Osteocyte (in vitro differentiated cells): Measurements from ENCODE around the gene SLC7A1. TPM values are rescaled to one million over a fixed set of nuclear protein-coding genes. Genes with fewer than 3 reads are reported as not detected.
A peak's percentile ranks its signal among the peaks of the same experiment; 100 is the strongest.

ENCODE experiments used
- DNase-seq: peaks from one replicate; pipeline ENCODE4 v3.0.0; 2021; ENCODE audit warnings: mixed read lengths; ENCODE audit not compliant: unreplicated experiment; ENCODE audit errors: extremely low spot score
- H3K27ac Mint-ChIP-seq: one replicate; pipeline ENCODE4 v1.8.0; 2021; ENCODE audit warnings: mild to moderate bottlenecking, mixed read lengths; ENCODE audit not compliant: unreplicated experiment
- H3K27me3 Mint-ChIP-seq: one replicate; pipeline ENCODE4 v1.8.0; 2021; ENCODE audit warnings: mixed read lengths; ENCODE audit not compliant: unreplicated experiment
- H3K36me3 Mint-ChIP-seq: one replicate; pipeline ENCODE4 v1.8.0; 2021; ENCODE audit warnings: mixed read lengths; ENCODE audit not compliant: unreplicated experiment
- H3K4me1 Mint-ChIP-seq: one replicate; pipeline ENCODE4 v1.8.0; 2021; ENCODE audit warnings: mixed read lengths; ENCODE audit not compliant: unreplicated experiment
- H3K4me3 Mint-ChIP-seq: one replicate; pipeline ENCODE4 v1.8.0; 2021; ENCODE audit warnings: mild to moderate bottlenecking, moderate library complexity, mixed read lengths; ENCODE audit not compliant: unreplicated experiment
- H3K9me3 Mint-ChIP-seq: one replicate; pipeline ENCODE4 v1.8.0; 2021; ENCODE audit warnings: mixed read lengths; ENCODE audit not compliant: unreplicated experiment
- total RNA-seq: library from RNA; stranded (reverse); gene quantifications from 2 replicates; pipeline ENCODE4 v1.2.1, GENCODE V29; 2021
- TF ChIP-seq, protein P1 (sequence below): fragments of 200-600 bp; sonication (generic); IDR thresholded peaks from 2 replicates; pipeline ENCODE4 v1.5.0; 2021; ENCODE audit warnings: antibody characterized with exemption, mild to moderate bottlenecking, moderate library complexity

Gene SLC7A1
- total RNA-seq, 1 donor from 2014 or later, result 84.0 TPM

DNA sequence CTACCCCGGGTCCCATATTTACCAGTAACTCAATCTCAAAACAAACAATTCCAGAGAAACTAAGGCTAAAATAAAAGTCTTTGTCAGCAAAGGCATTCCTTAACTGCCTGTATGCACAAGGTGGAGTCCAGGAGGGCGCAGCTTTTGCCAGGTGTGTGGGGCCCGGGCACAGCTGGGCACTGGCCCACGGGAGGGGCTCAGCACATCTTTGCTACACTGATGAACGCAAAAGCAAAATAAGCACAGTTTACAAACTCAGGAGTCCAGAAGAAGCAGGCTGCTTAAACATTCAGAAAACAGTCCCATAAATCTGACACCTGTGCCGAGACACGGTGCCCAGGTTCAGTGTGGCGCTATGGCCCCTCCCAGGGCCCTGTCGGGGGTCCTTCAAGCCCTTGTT lies 70.8 kb downstream of the SLC7A1 start:
- Mint-ChIP-seq H3K36me3 (peaks cover 52% of the 10 kb centered on the region), H3K27me3 (no peaks in the 10 kb centered on the region), H3K27ac (no peak overlapping the region), H3K4me3 (no peak overlapping the region), H3K4me1 (peaks cover 47% of the 10 kb centered on the region), H3K9me3 (no peaks in the 10 kb centered on the region)
- TF ChIP-seq, protein P1, sequence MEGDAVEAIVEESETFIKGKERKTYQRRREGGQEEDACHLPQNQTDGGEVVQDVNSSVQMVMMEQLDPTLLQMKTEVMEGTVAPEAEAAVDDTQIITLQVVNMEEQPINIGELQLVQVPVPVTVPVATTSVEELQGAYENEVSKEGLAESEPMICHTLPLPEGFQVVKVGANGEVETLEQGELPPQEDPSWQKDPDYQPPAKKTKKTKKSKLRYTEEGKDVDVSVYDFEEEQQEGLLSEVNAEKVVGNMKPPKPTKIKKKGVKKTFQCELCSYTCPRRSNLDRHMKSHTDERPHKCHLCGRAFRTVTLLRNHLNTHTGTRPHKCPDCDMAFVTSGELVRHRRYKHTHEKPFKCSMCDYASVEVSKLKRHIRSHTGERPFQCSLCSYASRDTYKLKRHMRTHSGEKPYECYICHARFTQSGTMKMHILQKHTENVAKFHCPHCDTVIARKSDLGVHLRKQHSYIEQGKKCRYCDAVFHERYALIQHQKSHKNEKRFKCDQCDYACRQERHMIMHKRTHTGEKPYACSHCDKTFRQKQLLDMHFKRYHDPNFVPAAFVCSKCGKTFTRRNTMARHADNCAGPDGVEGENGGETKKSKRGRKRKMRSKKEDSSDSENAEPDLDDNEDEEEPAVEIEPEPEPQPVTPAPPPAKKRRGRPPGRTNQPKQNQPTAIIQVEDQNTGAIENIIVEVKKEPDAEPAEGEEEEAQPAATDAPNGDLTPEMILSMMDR, result no peak
- DNase-seq, result no peak

DNA sequence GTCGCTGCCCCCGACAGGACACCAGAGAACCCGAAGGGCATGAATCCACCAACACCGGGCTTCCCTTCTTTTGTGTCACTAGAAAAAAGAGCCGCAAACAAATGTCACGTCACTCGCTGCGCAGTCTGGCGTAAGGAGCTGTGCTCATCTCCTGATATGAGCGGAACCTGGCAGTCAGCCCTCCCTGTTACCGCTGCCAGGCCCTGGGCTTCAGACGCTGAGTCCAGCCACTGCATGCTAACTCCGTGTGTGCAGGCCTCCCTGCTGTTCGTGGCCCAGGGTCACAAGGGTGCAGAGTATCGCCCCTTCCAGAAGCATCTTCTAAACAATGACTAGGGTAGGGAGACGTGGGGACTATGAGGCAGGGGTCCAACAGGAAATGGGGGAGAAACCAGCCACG lies 71.3 kb downstream of the SLC7A1 start:
- H3K27me3 Mint-ChIP-seq, result no peaks in the 10 kb centered on the region
- no peak overlapping the region for H3K4me3 Mint-ChIP-seq
- no peak overlapping the region for H3K27ac Mint-ChIP-seq
- H3K4me1 Mint-ChIP-seq, result peaks cover 47% of the 10 kb centered on the region
- no peak for DNase-seq
- H3K9me3 Mint-ChIP-seq, result no peaks in the 10 kb centered on the region
- peaks cover 51% of the 10 kb centered on the region for H3K36me3 Mint-ChIP-seq
- TF ChIP-seq, protein P1, result no peak

DNA sequence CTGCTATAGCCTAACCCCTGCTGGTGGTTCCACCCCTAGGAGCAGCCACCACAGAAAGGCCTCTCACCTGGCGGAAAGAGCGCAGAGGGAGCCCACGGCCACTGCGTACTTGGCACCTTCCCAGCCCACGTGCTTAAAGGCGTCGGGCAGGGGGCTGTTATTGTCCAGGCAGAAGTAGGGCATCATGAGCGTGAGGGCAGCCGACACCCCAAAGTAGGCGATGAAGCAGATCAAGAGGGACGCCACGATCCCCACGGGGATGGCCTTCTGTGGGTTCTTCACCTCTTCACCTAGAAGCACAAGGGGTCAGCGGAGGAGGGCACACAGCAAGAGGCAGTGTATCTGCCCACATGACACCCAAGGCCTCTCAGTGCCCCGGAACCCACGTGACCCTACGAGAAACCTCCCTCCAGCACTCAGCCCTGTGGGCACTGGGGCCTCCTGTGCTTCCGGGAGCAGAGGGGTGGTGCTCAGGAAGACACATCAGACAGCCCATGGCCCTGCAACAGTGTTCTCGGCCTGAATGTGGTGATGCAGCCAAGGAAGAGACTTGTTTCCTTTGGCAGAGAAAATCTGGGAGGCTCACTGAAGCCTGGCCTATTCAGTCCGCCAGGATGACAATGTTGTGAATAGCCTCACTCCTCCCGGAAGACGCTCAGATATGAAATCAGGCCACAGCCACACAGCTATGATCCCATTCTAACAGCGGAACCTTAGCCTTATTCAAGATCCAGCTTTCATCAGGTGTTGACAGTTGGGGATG lies 72.1 kb downstream of the SLC7A1 start:
- no peaks in the 10 kb centered on the region for H3K27me3 Mint-ChIP-seq
- no peak overlapping the region for H3K4me3 Mint-ChIP-seq
- no peak for DNase-seq
- H3K36me3 Mint-ChIP-seq, result peaks cover 54% of the 10 kb centered on the region
- peak overlapping the region; percentile 56 for H3K27ac Mint-ChIP-seq
- no peaks in the 10 kb centered on the region for H3K9me3 Mint-ChIP-seq
- TF ChIP-seq, protein P1, result no peak
- H3K4me1 Mint-ChIP-seq, result peaks cover 47% of the 10 kb centered on the region

DNA sequence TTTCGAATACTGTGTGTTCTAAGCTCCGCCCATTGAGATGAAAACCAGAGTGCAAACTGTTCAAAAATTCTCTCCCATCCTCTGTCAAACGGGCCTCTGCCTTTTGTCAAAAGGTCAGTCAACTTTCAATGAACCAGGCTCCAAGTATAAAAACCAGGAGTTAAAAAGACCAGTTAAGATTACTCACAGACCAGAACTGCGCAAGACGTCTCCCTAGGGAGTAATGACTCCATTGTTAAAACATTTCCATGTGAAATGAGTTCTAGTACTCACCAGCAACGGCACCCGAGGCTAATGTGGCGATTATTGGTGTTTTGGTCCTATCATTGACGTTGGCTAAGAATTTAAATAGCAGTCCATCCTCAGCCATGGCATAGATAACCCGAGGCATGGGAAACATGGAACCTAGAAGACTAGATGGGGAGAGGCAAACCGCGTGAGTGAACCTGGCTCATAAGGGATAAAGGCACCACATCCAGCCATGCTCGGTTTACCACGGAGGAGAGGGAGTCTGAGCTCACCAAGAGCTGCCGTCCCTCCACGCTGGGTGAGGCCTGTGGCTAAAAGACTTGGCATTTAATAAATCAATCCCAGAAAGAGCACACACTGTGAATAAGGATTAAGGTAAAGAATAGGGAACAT lies 73.3 kb downstream of the SLC7A1 start:
- Mint-ChIP-seq H3K27me3 (no peaks in the 10 kb centered on the region), H3K4me1 (peaks cover 47% of the 10 kb centered on the region), H3K27ac (peak overlapping the region; percentile 78), H3K9me3 (no peaks in the 10 kb centered on the region), H3K36me3 (peaks cover 55% of the 10 kb centered on the region), H3K4me3 (no peak overlapping the region)
- DNase-seq, result no peak
- TF ChIP-seq, protein P1, result no peak

DNA sequence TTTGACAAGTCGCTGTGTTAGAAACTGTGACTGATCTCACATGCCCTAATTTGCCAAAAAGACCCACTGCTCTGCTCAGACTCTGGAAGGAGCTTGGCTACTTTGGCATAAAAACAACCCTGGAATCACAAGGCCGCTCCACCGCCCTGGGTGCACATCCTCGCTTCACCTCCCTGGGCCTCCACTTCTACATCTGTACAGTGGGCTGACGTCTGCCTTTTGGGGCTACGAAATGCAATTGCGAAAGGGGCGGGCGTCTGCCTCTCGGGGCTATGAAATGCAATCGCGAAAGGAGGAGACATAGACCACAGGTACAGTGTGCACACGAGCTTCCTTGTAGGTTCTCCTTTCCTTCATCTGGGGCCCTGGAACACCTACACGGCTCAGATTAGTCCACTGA lies 74.2 kb downstream of the SLC7A1 start:
- Mint-ChIP-seq H3K4me1 (peaks cover 47% of the 10 kb centered on the region), H3K27ac (peak overlapping the region; percentile 78), H3K9me3 (no peaks in the 10 kb centered on the region), H3K4me3 (peak overlapping the region; percentile 22), H3K36me3 (peaks cover 58% of the 10 kb centered on the region), H3K27me3 (no peaks in the 10 kb centered on the region)
- no peak for DNase-seq
- TF ChIP-seq, protein P1, result no peak
